ENCODE measurements around the gene NOTCH1.

Gene NOTCH1

GRCh38 chr9:136539427-136540421, 6.1 kb downstream of the NOTCH1 start:
- H3K27ac ChIP-seq: no peak overlapping the region
- TF ChIP-seq, protein P1, sequence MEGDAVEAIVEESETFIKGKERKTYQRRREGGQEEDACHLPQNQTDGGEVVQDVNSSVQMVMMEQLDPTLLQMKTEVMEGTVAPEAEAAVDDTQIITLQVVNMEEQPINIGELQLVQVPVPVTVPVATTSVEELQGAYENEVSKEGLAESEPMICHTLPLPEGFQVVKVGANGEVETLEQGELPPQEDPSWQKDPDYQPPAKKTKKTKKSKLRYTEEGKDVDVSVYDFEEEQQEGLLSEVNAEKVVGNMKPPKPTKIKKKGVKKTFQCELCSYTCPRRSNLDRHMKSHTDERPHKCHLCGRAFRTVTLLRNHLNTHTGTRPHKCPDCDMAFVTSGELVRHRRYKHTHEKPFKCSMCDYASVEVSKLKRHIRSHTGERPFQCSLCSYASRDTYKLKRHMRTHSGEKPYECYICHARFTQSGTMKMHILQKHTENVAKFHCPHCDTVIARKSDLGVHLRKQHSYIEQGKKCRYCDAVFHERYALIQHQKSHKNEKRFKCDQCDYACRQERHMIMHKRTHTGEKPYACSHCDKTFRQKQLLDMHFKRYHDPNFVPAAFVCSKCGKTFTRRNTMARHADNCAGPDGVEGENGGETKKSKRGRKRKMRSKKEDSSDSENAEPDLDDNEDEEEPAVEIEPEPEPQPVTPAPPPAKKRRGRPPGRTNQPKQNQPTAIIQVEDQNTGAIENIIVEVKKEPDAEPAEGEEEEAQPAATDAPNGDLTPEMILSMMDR (conservative IDR thresholded peaks at IDR 0.05): no peak

- no peak overlapping the region for H3K27ac ChIP-seq
Observed at GRCh38 chr9:136538599-136539426, 7.0 kb downstream of the NOTCH1 start.

GRCh38 chr9:136537896-136538598, 7.8 kb downstream of the NOTCH1 start:
- H3K27ac ChIP-seq: no peak overlapping the region
- TF ChIP-seq, protein P1 (conservative IDR thresholded peaks at IDR 0.05): no peak

More at GRCh38 chr9:136538599-136539426, 7.0 kb downstream of the NOTCH1 start:
- TF ChIP-seq, protein P1 (conservative IDR thresholded peaks at IDR 0.05): no peak

- TF ChIP-seq, protein P1 (conservative IDR thresholded peaks at IDR 0.05): no peak
- no peak overlapping the region for H3K27ac ChIP-seq
Observed at GRCh38 chr9:136537411-136537810, 8.4 kb downstream of the NOTCH1 start.

DNA sequence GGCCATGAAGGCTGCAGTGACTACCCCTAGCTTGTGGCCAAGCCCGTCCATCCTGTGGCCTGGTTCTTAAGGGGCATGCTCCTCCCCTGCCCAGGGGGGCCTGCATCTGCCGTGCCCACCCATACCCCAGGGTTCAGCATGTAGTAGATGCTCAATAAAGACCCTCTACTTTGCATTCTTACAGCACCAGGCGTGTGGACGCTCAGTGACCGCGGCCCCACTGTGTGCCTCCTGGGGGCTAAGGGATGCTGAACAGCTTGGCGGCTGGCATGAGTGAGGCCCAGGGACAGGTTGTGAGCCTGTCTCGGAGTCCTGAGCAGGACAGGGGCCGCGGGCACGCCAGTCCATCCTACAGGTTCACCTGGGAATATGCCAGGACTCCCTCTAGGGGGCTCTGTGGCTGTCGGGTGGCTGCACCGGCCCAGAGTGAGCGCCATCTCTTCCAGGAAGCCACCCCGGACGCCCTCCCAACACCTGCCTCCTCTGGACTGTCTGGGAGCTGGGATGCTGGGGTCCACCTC, 9.1 kb downstream of the NOTCH1 start:
- TF ChIP-seq, protein P1 (conservative IDR thresholded peaks at IDR 0.05): no peak
- H3K27ac ChIP-seq: no peak overlapping the region

DNA sequence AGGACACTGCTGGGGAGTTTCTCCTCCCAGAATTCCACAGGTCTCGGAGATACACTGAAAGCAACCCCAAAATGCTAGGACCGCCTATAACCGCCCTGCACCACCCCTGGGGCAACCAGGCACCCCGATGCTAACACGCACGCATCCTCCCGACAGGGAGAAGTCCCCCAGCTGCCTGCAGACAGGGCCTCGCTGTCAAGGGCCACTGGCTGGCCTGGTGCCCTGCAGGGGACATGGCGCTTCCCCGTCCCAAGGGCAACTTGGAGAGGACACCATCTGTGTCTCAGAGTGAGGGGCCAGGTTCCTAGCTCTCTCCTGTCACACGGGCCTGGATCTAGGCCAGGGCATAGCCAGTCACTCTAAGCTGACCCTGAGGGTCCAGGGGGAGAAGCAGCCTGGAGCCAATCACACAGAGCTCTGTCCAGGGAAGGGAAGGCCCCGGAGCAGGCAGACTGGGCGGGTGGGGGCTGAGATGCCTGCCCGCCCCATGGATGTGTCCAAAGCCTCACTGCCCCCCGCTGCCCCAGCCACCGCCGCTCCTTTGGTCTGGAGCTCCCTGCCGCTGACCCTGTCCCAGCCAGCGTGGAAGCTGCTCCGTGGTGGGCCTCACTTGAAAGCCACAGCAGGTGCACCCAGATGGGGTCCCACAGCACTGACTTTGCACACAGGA, 9.7 kb downstream of the NOTCH1 start:
- TF ChIP-seq, protein P1 (conservative IDR thresholded peaks at IDR 0.05): no peak
- no peak overlapping the region for H3K27ac ChIP-seq

Measured in VCaP (cell line).